NCI-H146 (cell line): ENCODE data around the gene FGFRL1.

Source experiments
- DNase-seq: peaks from one replicate; lab custom pipeline; 2025; lab: John Stamatoyannopoulos, UW

Gene FGFRL1

DNA sequence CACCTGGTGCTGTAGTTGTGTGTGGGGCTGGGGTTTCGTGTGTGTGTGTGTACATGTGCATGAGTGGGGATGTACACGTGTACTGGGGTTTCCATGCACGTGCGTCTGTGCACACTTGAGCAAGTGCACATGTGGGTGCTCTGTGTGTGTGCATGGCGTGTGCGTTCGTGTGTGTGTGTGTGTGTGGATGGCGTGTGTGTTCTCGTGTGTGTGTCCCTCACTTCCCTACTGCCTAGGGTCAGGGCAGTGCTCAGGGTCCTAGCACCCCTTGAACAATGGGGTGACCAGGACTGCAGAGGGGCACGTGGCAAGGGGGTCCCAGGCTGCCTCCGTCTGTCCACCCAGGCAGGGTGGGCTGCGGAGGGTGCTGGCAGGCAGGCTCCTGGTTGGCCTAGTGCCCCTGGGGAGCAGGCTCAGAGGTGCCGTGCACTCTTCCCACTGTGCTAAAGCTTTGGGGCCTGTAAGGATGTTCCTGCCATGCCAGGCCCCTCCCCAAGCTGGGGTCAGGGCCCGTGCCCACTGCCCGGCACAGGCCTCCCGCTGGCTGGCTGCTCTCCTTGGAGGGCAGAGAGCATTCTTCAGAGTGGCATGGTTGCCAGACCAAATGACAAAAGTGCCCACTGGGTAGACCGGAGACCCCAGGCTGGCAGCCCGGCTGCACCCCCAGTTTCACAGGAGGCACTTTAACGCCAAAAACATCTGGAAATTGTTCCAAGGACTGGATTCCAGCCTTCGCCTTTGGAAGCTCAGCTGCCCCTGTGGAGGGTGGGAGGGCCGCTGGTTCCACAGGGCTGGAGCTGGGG lies 29.1 kb downstream of the FGFRL1 start:
- no peak for DNase-seq

DNA sequence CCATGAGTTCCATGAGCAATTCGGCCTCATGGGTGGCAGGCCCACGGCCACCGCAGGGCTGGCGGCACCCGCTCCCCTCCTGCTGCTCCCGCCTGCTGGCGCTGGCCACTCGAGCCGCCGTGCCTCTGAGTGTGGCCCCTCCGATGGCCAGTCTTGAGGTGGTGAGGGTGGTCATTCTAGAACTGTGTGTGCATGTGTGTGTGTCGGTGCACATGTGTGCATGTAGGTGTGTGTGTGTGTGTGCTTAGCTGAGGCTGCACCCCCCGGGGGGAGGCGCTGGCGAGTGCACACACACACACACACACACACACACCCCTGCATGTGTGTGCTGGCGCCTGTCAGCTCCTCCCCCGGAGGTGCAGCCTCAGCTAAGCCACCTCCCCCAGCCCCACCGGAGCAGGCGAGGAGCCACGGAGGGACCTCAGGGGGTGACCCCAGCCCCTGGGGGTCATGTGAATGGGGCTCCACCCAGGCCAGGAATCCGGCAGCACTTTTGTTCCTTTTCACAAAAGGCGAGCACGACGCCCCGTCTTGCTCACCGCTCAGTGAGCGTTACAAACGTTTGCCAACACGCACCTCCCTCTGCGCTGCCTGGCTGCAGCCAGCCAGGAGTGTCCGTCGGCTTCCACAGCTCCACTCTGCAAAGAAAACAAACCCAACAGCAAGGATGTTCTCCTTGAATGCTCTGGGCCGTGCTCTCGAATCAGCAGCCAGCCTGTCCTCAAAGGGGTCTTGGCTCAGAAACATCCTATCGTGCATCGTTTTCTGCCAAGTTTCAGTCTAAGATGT lies 29.9 kb downstream of the FGFRL1 start:
- no peak for DNase-seq

DNA sequence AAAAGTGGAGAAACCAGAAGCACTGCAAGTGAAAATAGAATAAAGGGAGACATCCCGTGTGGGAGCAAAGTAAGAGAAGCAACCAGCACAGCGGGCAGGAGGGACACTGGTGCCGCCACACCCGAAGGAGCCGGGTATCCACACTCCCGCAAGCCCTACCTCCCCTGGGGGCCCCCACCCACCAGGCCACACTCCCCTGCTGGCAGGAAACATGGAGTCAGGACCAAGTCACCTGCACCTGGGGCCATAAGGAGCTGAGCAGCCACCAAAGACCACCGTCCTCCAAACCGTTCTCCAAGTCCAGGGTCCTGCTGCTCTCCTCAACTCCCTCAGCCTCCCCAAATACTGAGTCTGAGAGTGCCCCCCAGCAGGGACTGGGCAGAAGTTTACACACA lies 30.5 kb downstream of the FGFRL1 start:
- no peak for DNase-seq

DNA sequence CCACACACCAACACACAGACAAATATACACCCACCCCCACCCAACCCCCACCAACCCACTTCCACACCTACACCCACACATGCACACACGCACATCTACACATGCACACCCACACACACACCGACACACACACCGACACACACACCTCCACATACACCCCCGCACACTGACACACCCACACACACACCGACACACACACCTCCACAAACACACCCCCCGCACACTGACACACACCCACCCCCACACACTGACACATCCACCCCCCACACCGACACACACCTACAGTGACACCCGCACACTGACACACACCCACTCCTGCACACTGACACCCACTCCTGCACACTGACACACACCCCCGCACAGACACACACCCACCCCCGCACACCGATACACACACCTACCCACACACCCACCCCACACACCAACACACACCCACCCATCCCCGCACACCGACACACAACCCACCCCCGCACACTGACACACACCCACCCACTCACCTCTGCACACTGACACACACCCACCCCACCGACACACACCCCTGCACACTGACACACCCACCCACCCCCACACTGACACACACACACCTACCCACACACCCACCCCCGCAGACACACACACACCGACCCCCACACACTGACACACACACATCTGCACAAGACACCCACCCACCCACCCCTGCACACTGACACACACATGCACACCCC lies 31.1 kb downstream of the FGFRL1 start:
- DNase-seq: no peak

DNA sequence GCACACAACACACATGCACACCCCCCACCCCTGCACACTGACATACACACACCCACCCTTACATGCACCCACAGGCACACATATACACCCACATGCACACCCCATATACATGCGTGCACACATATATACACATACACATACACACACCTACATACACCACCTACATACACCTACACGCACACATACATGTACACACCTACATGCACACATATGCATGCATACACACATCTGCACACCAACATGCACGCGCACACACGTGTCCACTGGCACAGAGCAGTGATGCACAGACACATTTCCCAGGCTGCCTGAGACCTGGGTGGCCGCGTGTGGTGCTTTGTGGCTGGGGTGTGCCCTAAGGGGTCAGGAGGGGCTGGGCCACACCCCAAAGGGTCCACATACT lies 31.7 kb downstream of the FGFRL1 start:
- no peak for DNase-seq

DNA sequence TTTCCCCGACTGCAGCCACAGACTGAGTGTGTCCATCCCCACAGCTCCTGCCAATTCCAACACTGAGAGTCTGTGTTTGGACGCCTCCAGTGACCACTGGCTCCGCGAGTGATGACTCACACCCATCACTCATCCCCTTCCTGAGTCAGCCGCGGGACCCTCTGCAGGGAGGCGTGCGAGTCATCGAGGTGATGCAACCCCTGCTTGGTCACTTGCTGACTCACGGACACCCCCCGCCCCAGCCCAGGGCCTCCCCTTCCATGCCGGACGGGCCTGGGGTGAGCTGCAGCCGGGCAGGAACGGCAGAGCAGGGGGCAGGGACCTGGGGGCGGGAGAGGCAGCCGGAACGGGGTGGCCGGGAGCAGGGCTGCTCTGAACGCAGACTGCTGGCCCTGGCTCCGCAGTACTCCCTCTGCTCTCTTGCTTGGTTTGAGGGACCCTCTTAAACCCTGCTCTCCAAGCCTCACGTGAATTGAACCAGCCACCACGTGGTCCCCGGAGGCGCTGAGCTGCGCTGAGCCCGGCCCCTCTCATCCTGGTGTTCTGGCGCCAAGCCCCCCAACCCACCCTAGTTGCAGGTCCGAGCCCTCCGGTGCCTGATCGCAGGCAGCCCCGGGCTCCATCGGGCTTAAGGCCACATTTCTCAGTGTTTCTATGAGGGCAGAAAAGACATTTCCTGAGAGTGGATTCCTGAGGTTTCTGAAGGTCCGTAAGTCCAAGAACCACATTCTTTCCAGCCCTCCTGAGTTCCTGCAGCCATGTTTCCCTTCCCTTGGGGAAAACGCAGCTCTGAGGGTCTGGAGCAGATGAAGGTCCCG lies 32.4 kb downstream of the FGFRL1 start:
- no peak for DNase-seq

DNA sequence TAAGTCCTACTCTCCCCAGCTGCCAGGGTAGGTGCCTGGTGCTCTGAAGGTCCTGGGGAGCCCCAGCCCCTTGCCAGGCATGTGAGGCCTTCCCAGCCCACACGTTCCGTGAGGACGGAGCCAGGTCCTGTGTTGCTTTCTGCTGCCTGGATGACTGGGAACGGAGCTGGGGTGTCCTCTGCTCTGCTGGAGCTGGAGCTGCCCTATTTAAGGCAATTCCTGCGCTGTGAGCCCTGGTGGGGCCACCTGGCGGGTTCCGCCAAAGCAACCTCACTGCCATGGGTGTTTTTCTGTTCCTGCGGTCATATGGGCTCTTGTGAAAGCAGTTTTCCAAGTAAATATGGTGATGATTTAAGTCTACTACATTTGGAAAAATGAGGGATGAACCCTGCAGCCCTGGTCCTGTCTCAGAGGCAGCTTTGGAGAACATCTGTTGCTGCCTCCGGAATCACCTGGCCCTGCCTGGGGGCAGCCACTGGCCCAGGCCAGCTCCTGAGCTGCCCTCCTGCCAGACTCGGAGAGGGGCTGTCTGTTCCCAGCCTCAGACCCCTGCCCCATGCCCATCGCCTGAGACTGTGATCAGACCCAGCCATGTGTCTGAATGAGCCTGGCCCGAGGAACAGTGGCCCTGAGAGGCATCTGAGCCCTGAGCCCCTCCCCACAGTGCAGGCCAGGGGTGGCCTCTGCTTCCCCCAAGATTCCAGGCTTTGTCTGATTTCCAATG lies 33.2 kb downstream of the FGFRL1 start:
- no peak for DNase-seq

DNA sequence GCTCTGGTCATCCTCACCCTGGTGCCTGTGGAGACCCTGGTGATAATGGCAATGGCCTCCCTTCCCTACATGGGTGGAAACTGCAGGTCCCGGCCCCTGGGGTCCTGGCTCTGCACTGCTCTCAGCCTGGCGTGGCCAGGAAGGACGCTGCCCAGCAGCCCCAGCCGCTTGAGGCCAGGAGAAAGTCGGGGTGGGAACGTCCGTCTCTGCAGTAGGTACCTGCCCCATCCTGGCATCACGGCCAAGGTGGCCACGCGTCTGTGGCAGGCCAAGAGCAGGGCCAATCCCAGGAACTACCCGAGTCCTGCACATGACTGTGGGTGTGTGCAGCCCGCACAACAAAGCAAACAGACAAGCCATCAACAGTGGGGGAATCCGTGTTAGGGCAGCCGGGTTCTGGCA lies 33.8 kb downstream of the FGFRL1 start:
- DNase-seq: no peak

DNA sequence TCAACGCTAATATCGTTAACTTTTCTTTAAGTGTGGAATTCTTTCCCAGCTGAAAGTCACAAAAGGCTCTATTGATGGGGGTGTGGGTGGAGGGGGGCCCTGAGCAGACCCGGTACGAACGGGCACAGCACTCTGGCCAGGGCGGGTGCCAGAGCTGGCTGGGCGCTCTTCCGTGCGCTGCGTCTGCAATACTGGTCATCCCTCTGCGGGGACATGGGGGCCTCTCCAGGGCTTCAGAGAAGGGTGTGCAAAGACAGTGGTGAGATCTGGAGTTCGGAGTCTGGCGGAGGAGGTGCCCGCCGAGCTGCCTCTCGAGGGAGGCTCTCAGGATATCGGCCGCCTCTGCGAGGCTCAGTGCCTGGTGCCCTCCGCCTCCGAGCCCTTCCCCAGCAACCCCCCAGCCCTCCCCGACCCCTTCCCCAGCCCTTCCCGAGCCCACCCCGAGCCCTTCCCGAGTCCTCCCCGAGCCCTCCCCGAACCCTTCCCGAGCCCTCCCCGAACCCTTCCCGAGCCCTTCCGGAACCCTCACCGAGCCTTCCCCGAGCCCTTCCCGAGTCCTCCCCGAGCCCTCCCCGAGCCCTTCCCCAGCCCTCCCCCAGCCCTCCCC lies 34.3 kb downstream of the FGFRL1 start:
- no peak for DNase-seq

DNA sequence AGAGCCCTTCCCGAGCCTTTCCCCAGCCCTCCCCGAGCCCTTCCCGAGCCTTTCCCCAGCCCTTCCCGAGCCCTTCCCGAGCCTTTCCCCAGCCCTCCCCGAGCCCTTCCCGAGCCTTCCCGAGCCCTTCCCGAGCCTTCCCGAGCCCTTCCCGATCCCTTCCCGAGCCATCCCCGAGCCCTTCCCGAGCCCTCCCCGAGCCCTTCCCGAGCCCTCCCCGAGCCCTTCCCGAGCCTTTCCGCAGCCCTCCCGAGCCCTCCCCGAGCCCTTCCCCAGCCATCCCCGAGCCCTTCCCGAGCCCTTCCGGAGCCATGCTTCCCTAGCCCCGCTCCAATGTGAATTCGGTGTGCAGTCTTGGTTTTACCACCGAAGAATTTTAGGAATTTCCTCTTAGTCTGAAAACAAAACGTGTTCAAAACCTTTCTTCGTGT lies 35.2 kb downstream of the FGFRL1 start:
- peak; percentile 65 for DNase-seq

DNA sequence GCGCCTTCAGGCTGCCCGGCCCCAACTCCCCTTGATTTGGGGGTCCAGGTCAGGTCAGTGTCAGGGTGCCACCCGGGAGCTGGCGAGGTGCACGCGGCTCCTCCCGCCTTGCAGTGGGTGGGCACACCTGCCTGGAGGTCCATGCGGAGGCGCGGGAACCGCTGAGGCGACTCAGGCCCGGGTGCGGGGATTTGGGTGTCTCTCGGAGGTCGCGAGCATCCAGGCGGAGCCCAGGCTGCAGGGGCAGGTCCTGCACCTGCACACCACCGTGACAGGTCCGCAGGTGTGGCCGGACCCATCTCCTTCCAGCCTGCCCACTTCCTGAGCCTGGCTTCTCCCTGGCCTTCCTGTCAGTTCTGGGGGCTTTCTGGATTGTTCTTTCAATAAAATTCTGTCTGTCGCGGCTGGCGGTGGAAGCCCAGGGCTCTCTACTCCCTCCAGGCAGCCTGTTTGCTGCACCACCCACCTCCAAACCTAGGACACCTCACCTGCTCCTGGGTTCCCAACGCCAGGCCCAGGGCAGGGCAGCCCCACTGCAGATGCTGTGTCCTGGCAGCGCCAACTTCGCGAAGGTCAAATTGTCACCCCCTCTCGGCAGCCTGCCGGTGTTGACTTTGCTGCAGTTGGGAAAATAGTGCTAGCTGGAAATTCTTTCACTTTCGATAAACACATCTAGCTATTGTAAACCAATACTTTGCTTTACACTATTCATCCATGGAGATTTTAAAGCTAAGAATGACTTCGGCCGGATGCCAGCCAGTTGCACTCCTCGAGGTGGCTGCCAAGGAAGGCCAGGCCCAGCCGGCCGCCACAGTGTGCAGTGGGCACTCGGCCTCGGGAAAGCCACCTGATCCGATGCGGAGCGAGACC lies 35.9 kb downstream of the FGFRL1 start:
- DNase-seq: no peak

DNA sequence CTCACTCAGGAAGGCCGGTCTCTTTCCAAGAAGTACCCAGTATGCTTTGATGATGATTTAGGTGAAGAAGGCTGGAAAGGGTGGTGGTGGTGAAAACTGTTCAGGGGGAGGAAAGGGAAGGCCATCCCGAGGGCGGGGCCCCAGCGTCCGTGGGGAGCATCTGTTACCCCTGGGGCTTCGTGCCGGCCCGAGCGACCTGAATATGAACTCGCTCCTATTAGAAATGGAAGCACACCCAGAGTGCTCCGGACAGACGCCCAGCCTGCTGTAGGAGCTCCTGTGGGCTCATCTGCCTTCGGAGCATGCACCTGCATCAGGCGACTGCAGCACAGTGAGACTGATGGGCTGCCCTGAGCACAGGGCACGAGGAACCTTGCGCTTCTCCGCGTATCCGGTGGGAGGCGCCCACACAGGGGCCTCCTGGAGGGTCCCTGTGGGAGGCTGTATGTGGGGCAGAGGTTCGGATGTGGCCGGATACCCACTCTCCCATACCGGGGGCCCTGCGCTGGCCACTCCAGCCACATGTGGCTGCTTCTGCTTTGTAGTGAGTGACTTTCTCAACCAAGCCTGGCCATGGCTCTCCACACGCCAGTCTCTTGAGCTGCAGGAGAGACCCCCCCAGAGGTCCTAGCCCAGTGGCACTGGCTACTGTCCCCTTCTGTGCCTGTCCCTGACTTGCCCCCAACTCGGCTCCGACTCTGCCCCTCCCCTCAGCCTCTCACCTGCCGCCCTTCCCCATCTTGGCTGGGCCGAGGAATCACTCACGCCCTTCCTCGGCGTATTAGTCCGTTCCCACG lies 36.7 kb downstream of the FGFRL1 start:
- DNase-seq: no peak

DNA sequence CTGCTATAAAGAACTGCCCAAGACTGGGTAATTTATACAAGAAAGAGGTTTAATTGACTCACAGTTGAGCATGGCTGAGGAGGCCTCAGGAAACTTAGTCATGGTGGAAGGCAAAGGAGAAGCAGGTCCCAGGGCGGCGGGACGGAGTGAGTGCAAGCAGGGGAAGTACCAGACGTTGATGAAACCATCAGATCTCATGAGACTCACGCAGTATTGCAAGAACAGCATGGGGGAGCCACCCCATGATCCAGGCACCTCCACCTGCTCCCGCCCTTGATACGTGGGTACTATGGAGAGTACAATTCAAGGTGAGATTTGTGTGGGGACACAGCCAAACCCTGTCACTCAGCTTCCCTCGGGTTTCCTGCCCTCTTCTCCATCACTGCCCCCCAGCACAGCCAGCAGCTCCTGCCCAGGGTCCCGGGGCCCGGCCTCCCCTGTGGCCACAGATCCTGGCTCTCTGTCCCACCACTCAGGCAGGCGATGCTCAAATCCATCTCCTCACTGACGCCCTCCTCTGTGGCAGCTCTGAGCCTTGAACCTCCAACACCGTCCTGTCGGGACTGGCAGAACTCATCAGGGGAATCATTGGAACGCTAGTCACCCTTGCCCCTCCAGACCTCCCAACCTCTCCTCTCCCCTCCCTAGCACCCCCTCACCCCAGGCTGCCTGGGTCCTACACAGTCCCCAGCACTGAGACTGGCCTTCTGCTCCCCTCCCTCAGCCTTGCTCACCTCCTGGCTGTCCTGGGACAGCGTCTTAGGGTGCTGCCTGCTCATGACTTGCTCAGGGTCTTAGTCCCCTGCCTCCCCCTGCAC lies 37.6 kb downstream of the FGFRL1 start:
- no peak for DNase-seq

DNA sequence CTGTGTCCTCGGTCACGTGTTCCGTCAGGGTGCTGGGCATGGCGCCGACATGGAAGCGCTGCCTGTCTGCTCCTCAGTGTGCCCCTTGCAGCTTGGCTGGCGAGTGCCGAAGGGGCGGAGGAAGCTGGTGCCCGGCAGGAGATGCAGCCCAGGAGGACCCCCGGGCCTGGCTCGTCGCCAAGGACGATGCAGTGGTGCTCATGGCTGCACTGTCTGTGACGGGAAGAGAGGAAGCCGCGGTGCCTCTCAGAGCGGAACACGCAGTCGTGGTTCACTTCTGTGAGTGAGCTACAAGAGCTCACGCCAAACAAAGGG lies 38.1 kb downstream of the FGFRL1 start:
- DNase-seq: no peak

DNA sequence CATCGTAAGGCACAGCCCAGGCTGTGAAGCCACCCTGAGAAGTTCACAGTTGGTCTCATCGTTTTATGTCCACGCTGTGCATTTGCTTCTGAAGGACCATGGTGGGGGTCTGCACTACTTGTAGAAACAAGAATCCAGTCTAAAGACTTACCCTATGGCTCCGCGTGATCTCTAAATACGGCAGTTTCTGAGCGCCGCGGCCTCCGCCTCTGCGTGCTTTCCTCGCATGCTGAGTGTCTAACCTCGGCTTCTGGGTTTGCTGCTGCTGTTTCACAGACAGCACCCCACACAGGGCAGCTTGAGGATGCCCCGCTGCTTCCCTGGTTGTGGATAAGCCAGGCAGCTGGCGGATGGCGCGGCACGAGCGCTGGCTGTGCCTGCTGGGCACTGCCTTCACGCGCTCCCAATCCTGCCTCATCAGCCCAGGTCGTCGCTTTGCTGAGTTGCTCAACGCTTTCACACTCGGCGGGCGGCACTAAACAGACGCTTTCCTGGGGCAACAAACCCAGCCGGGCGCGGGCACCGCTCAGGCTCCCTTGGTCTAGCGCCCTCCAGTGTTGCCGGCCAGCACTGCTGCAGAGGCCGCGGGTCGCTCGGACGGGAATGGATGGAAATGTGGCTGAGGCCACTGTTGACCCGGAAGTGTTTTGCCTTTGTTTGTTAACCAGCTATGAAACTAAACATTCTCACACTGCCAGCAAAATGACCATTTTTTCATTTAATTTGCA lies 39.2 kb downstream of the FGFRL1 start:
- DNase-seq: no peak

DNA sequence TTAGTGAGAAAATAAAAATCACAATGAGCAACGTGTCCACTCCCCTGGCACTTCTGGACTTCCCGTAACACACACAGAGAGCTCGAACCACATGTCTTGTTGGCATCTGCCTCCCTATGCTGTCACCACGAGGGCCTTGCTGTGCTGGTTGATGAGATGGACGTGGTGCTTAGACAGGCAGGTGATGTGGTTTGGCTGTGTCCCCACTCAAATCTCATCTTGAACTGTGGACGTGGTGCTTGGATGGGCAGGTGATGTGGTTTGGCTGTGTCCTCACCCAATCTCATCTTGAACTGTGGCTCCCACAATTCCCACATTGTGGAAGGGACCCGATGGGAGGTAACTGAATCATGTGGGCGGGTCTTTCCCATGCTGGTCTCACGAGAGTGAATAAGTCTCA lies 40.0 kb downstream of the FGFRL1 start:
- no peak for DNase-seq

DNA sequence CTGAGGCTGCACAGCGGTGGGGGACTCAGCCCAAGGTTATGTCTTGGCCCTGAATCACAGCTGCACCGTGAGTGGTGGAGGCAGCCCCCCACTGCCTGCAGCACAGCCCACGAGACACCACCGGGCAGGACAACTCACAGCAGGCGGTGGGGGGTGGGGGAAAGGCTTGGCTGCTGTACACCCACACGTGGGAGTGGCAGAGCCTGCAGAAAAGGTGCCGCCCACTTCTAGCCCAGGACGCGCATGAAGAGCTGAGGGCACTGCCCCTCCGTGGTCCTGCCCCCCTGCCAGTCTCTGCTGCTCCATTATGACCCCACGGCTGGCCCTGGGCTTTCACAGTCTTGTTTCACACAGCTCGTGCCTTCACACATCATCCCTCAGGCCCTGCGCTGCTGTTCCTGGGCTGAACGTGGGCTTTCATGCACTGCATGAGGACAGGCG lies 40.8 kb downstream of the FGFRL1 start:
- no peak for DNase-seq
